Measurements from ENCODE around the gene STAB2. TPM values are rescaled to one million over a fixed set of nuclear protein-coding genes. Genes with fewer than 3 reads are reported as not detected.

Gene STAB2
- polyA plus RNA-seq, 1 donor from 2014 or later, result not detected

DNA sequence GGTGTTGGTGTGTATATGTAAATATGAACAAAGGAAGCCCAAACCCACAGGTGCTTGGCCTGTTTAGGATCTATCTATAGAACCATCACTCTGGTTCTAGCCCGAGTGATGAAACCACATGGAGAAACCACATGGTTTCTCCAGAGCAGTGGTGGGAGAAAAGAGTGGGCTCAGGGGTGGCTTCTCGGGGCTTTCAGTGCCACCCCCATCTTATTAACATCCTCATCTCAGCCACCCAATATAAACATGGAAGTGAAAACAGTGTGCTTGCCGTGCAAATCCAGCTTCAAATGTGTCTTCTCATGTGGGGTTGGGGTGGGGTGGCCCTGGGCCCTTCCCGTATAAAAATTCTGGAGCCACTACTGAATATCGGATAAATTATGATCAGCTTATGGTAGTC lies 109.0 kb downstream of the STAB2 start:
- Histone ChIP-seq H3K36me3 (ENCODE audit: insufficient read depth, low read length) (no peaks in the 10 kb centered on the region), H3K4me3 (ENCODE audit: low read length) (no peak overlapping the region)
- TF ChIP-seq SMC3 (conservative IDR thresholded peaks at IDR 0.05; ENCODE audit: poor library complexity), result no peak
- TF ChIP-seq, protein P1, sequence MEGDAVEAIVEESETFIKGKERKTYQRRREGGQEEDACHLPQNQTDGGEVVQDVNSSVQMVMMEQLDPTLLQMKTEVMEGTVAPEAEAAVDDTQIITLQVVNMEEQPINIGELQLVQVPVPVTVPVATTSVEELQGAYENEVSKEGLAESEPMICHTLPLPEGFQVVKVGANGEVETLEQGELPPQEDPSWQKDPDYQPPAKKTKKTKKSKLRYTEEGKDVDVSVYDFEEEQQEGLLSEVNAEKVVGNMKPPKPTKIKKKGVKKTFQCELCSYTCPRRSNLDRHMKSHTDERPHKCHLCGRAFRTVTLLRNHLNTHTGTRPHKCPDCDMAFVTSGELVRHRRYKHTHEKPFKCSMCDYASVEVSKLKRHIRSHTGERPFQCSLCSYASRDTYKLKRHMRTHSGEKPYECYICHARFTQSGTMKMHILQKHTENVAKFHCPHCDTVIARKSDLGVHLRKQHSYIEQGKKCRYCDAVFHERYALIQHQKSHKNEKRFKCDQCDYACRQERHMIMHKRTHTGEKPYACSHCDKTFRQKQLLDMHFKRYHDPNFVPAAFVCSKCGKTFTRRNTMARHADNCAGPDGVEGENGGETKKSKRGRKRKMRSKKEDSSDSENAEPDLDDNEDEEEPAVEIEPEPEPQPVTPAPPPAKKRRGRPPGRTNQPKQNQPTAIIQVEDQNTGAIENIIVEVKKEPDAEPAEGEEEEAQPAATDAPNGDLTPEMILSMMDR (IDR thresholded peaks at IDR 0.05; ENCODE audit: poor library complexity, severe bottlenecking), result no peak
- TF ChIP-seq EZH2 (IDR thresholded peaks at IDR 0.05; ENCODE audit: borderline replicate concordance, insufficient read depth, low read length, poor library complexity, severe bottlenecking), result no peak
- no peak for TF ChIP-seq TAF1 (IDR thresholded peaks at IDR 0.05; ENCODE audit: low read depth)
- TF ChIP-seq RAD21 (conservative IDR thresholded peaks at IDR 0.05), result no peak
- TF ChIP-seq, protein P2, sequence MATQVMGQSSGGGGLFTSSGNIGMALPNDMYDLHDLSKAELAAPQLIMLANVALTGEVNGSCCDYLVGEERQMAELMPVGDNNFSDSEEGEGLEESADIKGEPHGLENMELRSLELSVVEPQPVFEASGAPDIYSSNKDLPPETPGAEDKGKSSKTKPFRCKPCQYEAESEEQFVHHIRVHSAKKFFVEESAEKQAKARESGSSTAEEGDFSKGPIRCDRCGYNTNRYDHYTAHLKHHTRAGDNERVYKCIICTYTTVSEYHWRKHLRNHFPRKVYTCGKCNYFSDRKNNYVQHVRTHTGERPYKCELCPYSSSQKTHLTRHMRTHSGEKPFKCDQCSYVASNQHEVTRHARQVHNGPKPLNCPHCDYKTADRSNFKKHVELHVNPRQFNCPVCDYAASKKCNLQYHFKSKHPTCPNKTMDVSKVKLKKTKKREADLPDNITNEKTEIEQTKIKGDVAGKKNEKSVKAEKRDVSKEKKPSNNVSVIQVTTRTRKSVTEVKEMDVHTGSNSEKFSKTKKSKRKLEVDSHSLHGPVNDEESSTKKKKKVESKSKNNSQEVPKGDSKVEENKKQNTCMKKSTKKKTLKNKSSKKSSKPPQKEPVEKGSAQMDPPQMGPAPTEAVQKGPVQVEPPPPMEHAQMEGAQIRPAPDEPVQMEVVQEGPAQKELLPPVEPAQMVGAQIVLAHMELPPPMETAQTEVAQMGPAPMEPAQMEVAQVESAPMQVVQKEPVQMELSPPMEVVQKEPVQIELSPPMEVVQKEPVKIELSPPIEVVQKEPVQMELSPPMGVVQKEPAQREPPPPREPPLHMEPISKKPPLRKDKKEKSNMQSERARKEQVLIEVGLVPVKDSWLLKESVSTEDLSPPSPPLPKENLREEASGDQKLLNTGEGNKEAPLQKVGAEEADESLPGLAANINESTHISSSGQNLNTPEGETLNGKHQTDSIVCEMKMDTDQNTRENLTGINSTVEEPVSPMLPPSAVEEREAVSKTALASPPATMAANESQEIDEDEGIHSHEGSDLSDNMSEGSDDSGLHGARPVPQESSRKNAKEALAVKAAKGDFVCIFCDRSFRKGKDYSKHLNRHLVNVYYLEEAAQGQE (IDR thresholded peaks at IDR 0.05; ENCODE audit: borderline replicate concordance), result no peak
- no peak for TF ChIP-seq MXI1 (conservative IDR thresholded peaks at IDR 0.05; ENCODE audit: poor library complexity, severe bottlenecking)

DNA sequence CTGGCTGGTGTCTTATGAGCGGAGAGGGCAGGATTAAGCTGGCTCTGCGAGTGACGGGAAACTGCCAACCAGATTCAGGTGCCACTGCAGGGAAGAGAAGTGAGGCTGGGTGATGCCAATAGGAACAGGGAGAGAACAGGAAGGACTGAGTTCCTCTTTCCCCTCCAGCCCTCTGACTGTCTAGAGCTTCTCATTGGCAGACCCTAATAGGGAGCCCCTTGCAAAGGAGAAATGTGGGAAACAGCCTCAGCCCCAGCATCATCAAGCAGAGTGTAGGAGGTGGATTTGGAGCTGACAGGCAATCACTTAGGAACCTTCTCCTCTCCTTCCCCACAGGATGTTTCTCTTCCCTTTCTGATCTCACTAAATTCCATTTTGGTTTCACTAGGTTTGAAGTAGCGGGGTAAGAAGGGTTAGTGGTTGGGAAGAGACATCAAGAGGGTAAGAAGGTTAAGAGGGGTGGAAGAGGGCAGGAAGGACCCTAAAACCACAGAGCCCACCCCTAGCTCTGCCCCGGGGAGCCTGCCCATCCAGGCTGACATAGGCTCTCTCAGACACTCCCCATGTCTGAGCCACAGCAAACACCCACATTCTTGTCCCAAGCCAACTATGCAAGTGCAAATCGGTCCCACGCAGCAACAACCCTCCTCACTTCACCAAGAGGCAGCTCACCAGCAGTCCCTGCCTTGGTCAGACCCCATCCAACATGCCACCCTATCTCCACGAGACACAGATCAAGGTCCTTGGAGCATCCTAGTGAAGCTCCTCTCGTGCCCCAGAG lies 111.1 kb downstream of the STAB2 start:
- H3F3A ChIP-seq (ENCODE audit: insufficient read depth, low read length, poor library complexity, severe bottlenecking), result no peaks in the 10 kb centered on the region
- no peaks in the 10 kb centered on the region for H3K79me2 ChIP-seq (replicated peaks; ENCODE audit: insufficient read depth, low read length)
- no peaks in the 10 kb centered on the region for H4K20me1 ChIP-seq (ENCODE audit: insufficient read depth)
- no peaks in the 10 kb centered on the region for H3K27me3 ChIP-seq (ENCODE audit: insufficient read depth, low read depth, low read length)
- no peak overlapping the region for H3K27ac ChIP-seq (ENCODE audit: low read length)
- TF ChIP-seq MXI1 (conservative IDR thresholded peaks at IDR 0.05; ENCODE audit: poor library complexity, severe bottlenecking), result no peak
- no peak for TF ChIP-seq POLR2AphosphoS5 (IDR thresholded peaks at IDR 0.05)
- TF ChIP-seq, protein P2 (IDR thresholded peaks at IDR 0.05; ENCODE audit: borderline replicate concordance), result no peak
- no peak for TF ChIP-seq EP300 (conservative IDR thresholded peaks at IDR 0.05; ENCODE audit: poor library complexity, severe bottlenecking)
- TF ChIP-seq RAD21 (conservative IDR thresholded peaks at IDR 0.05), result no peak
- no peak for TF ChIP-seq TAF1 (IDR thresholded peaks at IDR 0.05; ENCODE audit: low read depth)
- TF ChIP-seq SMC3 (conservative IDR thresholded peaks at IDR 0.05; ENCODE audit: poor library complexity), result no peak
- TF ChIP-seq, protein P1 (IDR thresholded peaks at IDR 0.05; ENCODE audit: poor library complexity, severe bottlenecking), result no peak
- TF ChIP-seq EZH2 (IDR thresholded peaks at IDR 0.05; ENCODE audit: borderline replicate concordance, insufficient read depth, low read length, poor library complexity, severe bottlenecking), result no peak
- no peak overlapping the region for H3K4me2 ChIP-seq (ENCODE audit: low read length)
- no peak overlapping the region for H3K9ac ChIP-seq (ENCODE audit: low read length)
- H3K9me2 ChIP-seq (ENCODE audit: insufficient read depth, low read length), result no peaks in the 10 kb centered on the region
- H3K36me3 ChIP-seq (ENCODE audit: insufficient read depth, low read length), result no peaks in the 10 kb centered on the region
- no peaks in the 10 kb centered on the region for H3K9me3 ChIP-seq (ENCODE audit: low read length)
- no peak overlapping the region for H2AFZ ChIP-seq (ENCODE audit: low read depth, low read length)
- no peak overlapping the region for H3K4me3 ChIP-seq (ENCODE audit: low read length)

More for the DNA sequence above, 109.0 kb downstream of the STAB2 start:
- H3F3A ChIP-seq (ENCODE audit: insufficient read depth, low read length, poor library complexity, severe bottlenecking), result no peaks in the 10 kb centered on the region
- H3K9ac ChIP-seq (ENCODE audit: low read length), result no peak overlapping the region
- no peaks in the 10 kb centered on the region for H4K20me1 ChIP-seq (ENCODE audit: insufficient read depth)
- H2AFZ ChIP-seq (ENCODE audit: low read depth, low read length), result no peak overlapping the region
- H3K27me3 ChIP-seq (ENCODE audit: insufficient read depth, low read depth, low read length), result no peaks in the 10 kb centered on the region
- no peaks in the 10 kb centered on the region for H3K9me2 ChIP-seq (ENCODE audit: insufficient read depth, low read length)
- H3K79me2 ChIP-seq (replicated peaks; ENCODE audit: insufficient read depth, low read length), result no peaks in the 10 kb centered on the region
- H3K27ac ChIP-seq (ENCODE audit: low read length), result no peak overlapping the region
- H3K9me3 ChIP-seq (ENCODE audit: low read length), result no peaks in the 10 kb centered on the region
- no peak overlapping the region for H3K4me2 ChIP-seq (ENCODE audit: low read length)

Measured in neural cell (in vitro differentiated cells).